GM12865 (cell line): ENCODE measurements around the gene MTA2.
A peak's percentile ranks its signal among the peaks of the same experiment; 100 is the strongest.

ENCODE experiments used
- DNase-seq: peaks from one replicate; pipeline ENCODE4 v3.0.0; 2010; ENCODE audit warnings: low read depth
- H3K4me3 ChIP-seq: 2 replicates; pipeline ENCODE4 v1.5.1; 2011; ENCODE audit warnings: mild to moderate bottlenecking, low read depth, low read length, control low read depth
- TF ChIP-seq, protein P1 (sequence below): IDR thresholded peaks from 2 replicates; pipeline ENCODE4 v1.5.1; 2011; ENCODE audit warnings: low read length, control low read depth, low read depth, inconsistent platforms; ENCODE audit not compliant: insufficient read depth; ENCODE audit errors: missing control alignments

Gene MTA2

DNA sequence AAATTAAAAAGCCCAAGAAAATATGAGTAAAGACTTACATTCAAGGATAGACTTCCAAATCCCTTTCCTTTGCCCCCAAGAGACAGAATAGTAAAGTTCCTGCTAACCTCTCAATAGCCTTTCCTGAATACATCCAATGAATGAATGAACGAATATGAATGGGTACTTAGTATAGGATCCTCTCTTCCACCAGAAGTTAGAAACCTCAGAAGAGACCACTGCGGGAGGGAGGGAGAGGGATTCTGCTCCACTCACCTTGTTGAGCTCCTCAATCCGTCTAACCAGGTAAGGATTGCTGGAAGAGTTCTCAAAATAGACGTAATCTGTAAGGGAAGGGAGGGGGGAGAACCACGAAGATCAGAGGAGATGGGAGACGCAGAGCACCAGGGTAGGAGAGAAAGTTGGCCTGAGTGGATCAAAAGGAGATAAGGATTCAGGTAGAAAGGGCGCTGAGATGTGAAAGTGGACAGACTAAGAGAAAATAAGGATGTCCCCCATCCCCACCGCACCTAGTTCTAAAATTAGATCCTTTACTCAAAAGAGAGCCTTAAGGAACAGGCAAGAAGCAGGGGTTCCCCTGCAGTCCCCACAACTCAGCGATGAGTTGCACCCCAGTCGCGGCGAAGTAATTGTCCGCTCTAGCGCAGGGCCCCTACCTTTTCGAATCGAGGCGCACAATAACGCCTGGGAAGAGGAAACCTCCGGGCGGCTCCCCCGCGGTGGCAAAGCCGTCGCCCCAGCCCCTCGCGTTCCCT is 1.1 kb downstream of the MTA2 start:
- peak overlapping the region; percentile 79 for H3K4me3 ChIP-seq
- TF ChIP-seq, protein P1, sequence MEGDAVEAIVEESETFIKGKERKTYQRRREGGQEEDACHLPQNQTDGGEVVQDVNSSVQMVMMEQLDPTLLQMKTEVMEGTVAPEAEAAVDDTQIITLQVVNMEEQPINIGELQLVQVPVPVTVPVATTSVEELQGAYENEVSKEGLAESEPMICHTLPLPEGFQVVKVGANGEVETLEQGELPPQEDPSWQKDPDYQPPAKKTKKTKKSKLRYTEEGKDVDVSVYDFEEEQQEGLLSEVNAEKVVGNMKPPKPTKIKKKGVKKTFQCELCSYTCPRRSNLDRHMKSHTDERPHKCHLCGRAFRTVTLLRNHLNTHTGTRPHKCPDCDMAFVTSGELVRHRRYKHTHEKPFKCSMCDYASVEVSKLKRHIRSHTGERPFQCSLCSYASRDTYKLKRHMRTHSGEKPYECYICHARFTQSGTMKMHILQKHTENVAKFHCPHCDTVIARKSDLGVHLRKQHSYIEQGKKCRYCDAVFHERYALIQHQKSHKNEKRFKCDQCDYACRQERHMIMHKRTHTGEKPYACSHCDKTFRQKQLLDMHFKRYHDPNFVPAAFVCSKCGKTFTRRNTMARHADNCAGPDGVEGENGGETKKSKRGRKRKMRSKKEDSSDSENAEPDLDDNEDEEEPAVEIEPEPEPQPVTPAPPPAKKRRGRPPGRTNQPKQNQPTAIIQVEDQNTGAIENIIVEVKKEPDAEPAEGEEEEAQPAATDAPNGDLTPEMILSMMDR, result no peak
- no peak for DNase-seq

GRCh38 chr11:62599901-62600300 is 1.8 kb downstream of the MTA2 start:
- TF ChIP-seq, protein P1, result no peak
- H3K4me3 ChIP-seq, result peak overlapping the region; percentile 79
- DNase-seq, result peak; percentile 38

DNA sequence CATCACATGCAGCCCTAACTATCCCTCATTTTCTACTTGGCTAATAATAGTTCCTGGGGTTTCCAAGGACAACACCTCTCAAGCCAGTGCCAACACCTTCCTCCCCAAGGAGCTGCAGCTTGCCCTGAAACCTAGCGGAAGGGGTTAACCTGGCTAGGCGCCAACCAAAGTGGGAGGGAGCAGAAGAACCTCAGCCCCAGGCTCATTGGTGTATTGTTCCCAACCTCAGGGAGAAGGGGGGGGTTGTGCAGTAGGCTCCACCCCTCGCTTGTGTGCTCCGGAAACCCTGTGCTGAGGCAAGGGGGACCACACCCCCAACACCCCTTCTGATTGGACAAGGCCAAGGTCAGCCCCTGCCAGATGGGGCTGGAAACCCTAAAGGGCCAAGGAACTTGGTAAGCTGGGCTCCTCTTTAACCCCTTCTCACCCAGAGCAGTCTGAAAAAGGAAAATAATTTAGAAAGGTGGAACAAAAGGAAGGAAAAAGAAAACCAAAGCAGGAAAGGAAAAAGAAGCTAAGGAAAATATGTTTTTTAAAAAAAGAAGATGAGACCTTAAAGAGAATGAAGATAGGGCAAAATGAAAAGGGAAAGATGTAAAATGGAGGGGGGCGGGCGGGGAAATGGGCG is 2.5 kb downstream of the MTA2 start:
- TF ChIP-seq, protein P1, result no peak
- peak; percentile 99 for DNase-seq
- peak overlapping the region; percentile 79 for H3K4me3 ChIP-seq

DNA sequence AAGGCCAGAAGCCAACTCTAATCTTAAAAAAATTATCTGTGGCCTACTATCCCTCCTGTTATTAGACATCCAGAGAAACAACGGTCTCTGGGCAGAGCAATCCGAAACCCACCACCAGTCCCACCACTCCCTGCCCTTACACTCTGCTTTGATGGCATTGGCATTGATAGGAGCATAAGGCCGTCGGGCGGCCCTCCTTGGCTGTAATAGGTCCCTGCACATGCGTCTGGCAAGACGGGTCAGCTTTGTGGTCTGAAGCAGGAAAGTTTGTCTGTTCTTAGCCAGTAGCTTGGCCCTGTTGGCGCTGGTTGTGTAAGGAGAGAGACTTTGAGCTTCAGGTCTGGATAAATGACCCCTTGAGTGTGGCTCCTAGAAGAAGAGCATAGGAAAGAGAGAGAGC is 6.5 kb downstream of the MTA2 start:
- TF ChIP-seq, protein P1, result no peak

GRCh38 chr11:62593434-62594044 is 8.1 kb downstream of the MTA2 start:
- TF ChIP-seq, protein P1, result peak; percentile 76
- DNase-seq, result peak; percentile 85
- no peak overlapping the region for H3K4me3 ChIP-seq

More for the DNA sequence above, 6.5 kb downstream of the MTA2 start:
- DNase-seq, result no peak
- no peak overlapping the region for H3K4me3 ChIP-seq

- TF ChIP-seq, protein P1, result no peak
- no peak for DNase-seq
- no peak overlapping the region for H3K4me3 ChIP-seq
These were observed 8.7 kb downstream of the MTA2 start for GRCh38 chr11:62592989-62593421.
